BLaER1 (cell line): Measurements from ENCODE around the gene D2HGDH.

Source experiments
- H3K27ac ChIP-seq: shearing (Covaris generic); formaldehyde crosslinking; 2 replicates; pipeline ENCODE4 v1.8.1; 2022
- H3K27me3 ChIP-seq: shearing (Covaris generic); formaldehyde crosslinking; 2 replicates; pipeline ENCODE4 v1.8.1; 2022
- H3K36me3 ChIP-seq: shearing (Covaris generic); formaldehyde crosslinking; 2 replicates; pipeline ENCODE4 v1.8.1; 2022
- H3K4me1 ChIP-seq: shearing (Covaris generic); formaldehyde crosslinking; 2 replicates; pipeline ENCODE4 v1.8.1; 2022
- H3K4me2 ChIP-seq: shearing (Covaris generic); formaldehyde crosslinking; 2 replicates; pipeline ENCODE4 v1.8.1; 2022
- H3K4me3 ChIP-seq: shearing (Covaris generic); formaldehyde crosslinking; 2 replicates; pipeline ENCODE4 v1.8.1; 2022
- H3K9ac ChIP-seq: shearing (Covaris generic); formaldehyde crosslinking; 2 replicates; pipeline ENCODE4 v1.8.1; 2022
- H3K9me3 ChIP-seq: shearing (Covaris generic); formaldehyde crosslinking; 2 replicates; pipeline ENCODE4 v1.8.1; 2022
- H4K20me1 ChIP-seq: shearing (Covaris generic); formaldehyde crosslinking; 2 replicates; pipeline ENCODE4 v1.8.1; 2022
- Cebpa-rat ChIP-seq: shearing (Covaris generic); IDR thresholded peaks from 2 replicates; pipeline ENCODE4 v1.8.1; 2022

The D2HGDH gene

DNA sequence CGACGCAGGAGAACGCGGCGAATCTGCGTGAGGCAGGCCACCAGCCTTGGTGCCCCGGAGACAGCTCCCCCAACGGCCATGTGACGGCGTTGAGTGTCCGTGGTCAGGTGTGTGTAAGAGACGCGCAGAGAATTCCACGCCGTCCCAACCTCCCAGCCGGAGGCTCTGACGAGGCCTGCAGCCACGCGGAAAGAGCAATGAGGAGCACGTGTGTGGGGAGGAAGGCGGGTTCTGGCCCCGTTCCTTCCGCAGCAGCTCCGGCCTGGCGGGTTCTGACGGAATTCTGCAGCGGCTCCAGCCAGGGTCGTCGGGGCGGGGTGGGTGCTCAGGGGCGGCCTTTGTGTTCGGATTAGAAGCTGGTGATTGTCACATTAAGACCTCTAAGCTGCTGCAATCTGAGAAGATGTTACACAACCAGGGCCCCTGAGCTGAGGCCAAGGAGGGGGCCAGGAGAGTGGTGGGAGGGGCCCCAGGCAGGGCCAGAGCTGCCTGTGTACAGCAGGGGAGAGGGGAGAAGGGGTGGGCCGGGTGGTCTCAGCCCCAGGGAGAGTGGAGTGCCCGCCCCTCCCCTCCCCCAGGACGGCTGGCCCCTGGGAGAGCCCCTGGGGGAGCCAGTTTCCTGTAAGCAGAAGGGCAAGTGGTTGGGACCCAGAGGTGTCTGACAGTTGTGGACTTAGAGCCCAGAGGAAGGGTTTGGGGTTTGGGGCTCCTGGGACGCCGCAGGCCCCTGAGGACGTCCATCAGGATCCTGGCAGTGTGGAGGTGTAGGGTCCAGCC lies 37.0 kb downstream of the D2HGDH start:
- Histone ChIP-seq H3K36me3 (peaks cover 4% of the 10 kb centered on the region; the same call in 1 of the 2 replicates), H3K4me1 (peaks cover 67% of the 10 kb centered on the region), H3K27ac (peak overlapping the region; percentile 82), H4K20me1 (no peaks in the 10 kb centered on the region), H3K9me3 (no peaks in the 10 kb centered on the region), H3K4me3 (0 out of 2 replicates have a peak overlapping the region, but pooled peaks have one; percentile 22), H3K4me2 (peak overlapping the region; percentile 92), H3K9ac (peak overlapping the region; percentile 58), H3K27me3 (no peaks in the 10 kb centered on the region)
- TF ChIP-seq Cebpa-rat = peak; percentile 85

DNA sequence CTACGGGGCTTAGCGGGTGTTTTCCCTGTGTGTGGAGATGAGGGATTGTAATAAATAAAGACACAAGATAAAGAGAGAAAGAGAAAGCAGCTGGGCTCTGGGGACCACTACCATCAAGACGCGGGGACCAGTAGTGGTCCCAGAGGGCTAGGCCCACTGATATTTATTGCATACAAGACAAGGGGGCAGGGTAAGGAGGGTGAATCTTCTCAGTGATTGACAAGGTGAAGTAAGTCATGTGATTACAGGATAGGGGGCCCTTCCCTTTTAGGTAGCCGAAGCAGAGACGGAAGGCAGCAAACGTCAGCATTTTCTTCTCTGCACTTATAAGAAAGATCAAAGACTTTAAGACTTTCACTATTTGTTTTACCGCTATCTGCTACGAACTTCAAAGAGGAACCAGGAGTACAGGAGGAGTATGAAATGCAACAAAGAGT lies 37.7 kb downstream of the D2HGDH start:
- Histone ChIP-seq H4K20me1 (no peaks in the 10 kb centered on the region), H3K27ac (peak overlapping the region; percentile 82), H3K36me3 (peaks cover 4% of the 10 kb centered on the region; the same call in 1 of the 2 replicates), H3K27me3 (no peaks in the 10 kb centered on the region), H3K4me1 (peaks cover 73% of the 10 kb centered on the region), H3K9me3 (no peaks in the 10 kb centered on the region), H3K4me2 (peak overlapping the region; percentile 92), H3K4me3 (0 out of 2 replicates have a peak overlapping the region, but pooled peaks have one; percentile 22), H3K9ac (peak overlapping the region; percentile 58)
- TF ChIP-seq Cebpa-rat = no peak

GRCh38 chr2:241773511-241774418 lies 39.3 kb downstream of the D2HGDH start:
- H3K4me3 ChIP-seq = no peak overlapping the region; the same call in 1 of the 2 replicates
- peak overlapping the region; percentile 47 for H3K9ac ChIP-seq
- H4K20me1 ChIP-seq = no peaks in the 10 kb centered on the region
- peak overlapping the region; percentile 89 for H3K27ac ChIP-seq
- peak overlapping the region; percentile 92 for H3K4me2 ChIP-seq
- peaks cover 87% of the 10 kb centered on the region for H3K4me1 ChIP-seq
- no peaks in the 10 kb centered on the region; the same call in 1 of the 2 replicates for H3K36me3 ChIP-seq
- no peak for TF ChIP-seq Cebpa-rat
- no peaks in the 10 kb centered on the region for H3K9me3 ChIP-seq
- no peaks in the 10 kb centered on the region for H3K27me3 ChIP-seq

GRCh38 chr2:241774419-241775222 lies 40.2 kb downstream of the D2HGDH start:
- TF ChIP-seq Cebpa-rat = no peak
- H4K20me1 ChIP-seq = no peaks in the 10 kb centered on the region
- peak overlapping the region; percentile 92 for H3K4me2 ChIP-seq

DNA sequence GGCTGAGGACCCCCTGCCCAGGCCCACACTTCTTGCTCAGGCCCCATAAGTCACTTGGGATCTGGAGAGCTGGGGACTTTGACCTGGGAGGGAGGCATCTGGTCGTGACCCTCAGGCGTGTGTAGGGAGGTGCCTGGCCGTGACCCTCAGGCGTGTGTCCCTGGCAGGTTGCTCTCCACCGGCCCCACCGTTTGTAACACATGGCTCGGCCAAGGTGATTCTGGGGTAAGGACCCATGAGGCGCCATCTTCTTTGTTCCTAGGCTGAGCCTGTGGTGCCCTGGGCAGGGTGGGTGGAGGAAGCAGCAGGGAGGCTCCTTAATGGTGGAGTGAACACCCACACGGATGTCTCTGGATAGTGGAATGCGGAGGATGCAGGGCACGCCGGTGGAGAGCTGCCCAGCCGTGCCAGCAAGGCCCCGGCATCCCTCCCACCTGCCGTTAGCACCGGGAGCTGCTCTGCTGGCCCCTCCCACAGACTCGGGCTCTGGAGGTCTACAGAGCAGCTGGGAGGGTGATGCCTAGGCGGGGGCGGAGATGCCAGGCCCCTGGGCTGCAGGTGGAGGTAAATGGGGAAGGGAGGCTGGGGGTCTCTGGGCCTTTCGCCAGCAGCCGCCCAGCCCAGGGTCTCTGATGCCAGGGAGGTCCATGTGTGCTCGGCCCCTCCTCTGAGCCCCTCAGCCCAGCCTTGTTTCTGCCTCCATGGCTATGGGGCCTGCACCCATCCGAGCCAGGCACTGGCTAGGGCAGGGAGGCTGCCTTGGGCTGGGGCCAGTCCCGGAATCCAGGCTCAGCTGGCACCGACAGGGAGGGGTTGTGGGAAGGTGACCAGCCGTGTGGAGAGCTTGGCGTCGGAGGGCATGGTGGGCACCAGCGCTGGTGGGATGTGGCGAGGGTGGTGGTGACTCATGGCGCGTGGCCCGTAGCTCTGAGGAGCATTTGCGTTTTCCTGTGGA lies 41.1 kb downstream of the D2HGDH start:
- Histone ChIP-seq H3K9ac (no peak overlapping the region), H3K4me3 (no peak overlapping the region), H3K27ac (peak overlapping the region; percentile 89), H4K20me1 (no peaks in the 10 kb centered on the region), H3K4me2 (peak overlapping the region; percentile 92), H3K4me1 (peaks cover 75% of the 10 kb centered on the region), H3K27me3 (no peaks in the 10 kb centered on the region), H3K36me3 (no peaks in the 10 kb centered on the region), H3K9me3 (peaks cover 11% of the 10 kb centered on the region)
- TF ChIP-seq Cebpa-rat = no peak

More at GRCh38 chr2:241774419-241775222, 40.2 kb downstream of the D2HGDH start:
- no peak overlapping the region; the same call in 1 of the 2 replicates for H3K4me3 ChIP-seq
- H3K27ac ChIP-seq = peak overlapping the region; percentile 89
- H3K4me1 ChIP-seq = peaks cover 84% of the 10 kb centered on the region
- no peaks in the 10 kb centered on the region for H3K27me3 ChIP-seq
- H3K9me3 ChIP-seq = 0 out of 2 replicates have a peak, but pooled peaks cover 3% of the 10 kb centered on the region
- peak overlapping the region; percentile 47 for H3K9ac ChIP-seq
- H3K36me3 ChIP-seq = no peaks in the 10 kb centered on the region

GRCh38 chr2:241776336-241777169 lies 42.1 kb downstream of the D2HGDH start, which contains the start of gene GAL3ST2:
Gene GAL3ST2, plus strand, starts transcription at chr2:241776822. Its CDS starts 134 bp downstream, at chr2:241776956.
- Histone ChIP-seq H3K27me3 (no peaks in the 10 kb centered on the region), H3K4me3 (no peak within 1 kb of the TSS), H3K4me2 (peak within 1 kb of the TSS; percentile 92), H3K27ac (peak within 1 kb of the TSS; percentile 89), H3K4me1 (peaks cover 65% of the 10 kb centered on the region), H3K9me3 (peaks cover 21% of the 10 kb centered on the region), H3K36me3 (no peaks in the 10 kb centered on the region), H4K20me1 (no peaks in the 10 kb centered on the region), H3K9ac (peak within 1 kb of the TSS; percentile 39; the same call in 1 of the 2 replicates)
- no peak for TF ChIP-seq Cebpa-rat

- no peaks in the 10 kb centered on the region for H3K27me3 ChIP-seq
- H3K4me1 ChIP-seq = peaks cover 58% of the 10 kb centered on the region
- H3K4me2 ChIP-seq = peak overlapping the region; percentile 34
These were observed 42.8 kb downstream of the D2HGDH start for GRCh38 chr2:241777170-241777685.

More at GRCh38 chr2:241777170-241777685, 42.8 kb downstream of the D2HGDH start:
- Histone ChIP-seq H3K9ac (peak overlapping the region; percentile 39; the same call in 1 of the 2 replicates), H3K27ac (peak overlapping the region; percentile 52), H4K20me1 (no peaks in the 10 kb centered on the region), H3K4me3 (no peak overlapping the region), H3K36me3 (no peaks in the 10 kb centered on the region), H3K9me3 (peaks cover 28% of the 10 kb centered on the region)
- no peak for TF ChIP-seq Cebpa-rat
